ENCODE measurements around the gene OR2D2.

DNA sequence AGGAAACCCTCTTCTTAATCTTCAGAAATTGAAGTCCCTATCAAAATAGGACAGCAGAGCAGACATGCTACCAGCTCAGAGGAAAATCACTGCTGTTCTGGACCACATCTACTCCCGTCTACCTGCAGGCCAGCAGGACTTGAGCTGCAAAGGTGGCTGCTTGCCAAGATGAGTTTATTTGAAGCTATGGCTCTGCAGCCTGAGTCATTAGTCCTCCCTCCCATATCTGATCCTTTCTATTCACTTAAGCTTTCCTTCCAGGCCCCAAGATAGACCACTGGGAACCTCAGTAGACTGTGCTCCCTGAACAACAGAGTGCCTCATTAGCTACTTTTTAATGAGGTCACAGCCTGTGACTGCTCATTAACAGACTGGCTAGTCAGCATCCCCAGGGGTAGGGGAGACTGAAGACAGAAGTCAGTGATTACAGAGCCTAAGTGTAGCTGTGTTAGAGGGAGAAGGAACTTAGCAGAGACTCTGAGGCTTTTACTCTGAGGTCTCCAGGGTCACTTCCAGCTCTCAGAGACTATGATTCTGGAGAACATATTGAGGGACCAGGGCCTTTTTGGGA is 36.2 kb downstream of the OR2D2 start:
- TF ChIP-seq CTCF (IDR thresholded peaks at IDR 0.05) (no peak), POLR2A (IDR thresholded peaks at IDR 0.05) (no peak), EP300 (IDR thresholded peaks at IDR 0.05) (no peak), POLR2AphosphoS5 (IDR thresholded peaks at IDR 0.05) (no peak)

Measured in suprapubic skin (tissue), 4 donors.